Measurements from ENCODE around the gene MYO19.

DNA sequence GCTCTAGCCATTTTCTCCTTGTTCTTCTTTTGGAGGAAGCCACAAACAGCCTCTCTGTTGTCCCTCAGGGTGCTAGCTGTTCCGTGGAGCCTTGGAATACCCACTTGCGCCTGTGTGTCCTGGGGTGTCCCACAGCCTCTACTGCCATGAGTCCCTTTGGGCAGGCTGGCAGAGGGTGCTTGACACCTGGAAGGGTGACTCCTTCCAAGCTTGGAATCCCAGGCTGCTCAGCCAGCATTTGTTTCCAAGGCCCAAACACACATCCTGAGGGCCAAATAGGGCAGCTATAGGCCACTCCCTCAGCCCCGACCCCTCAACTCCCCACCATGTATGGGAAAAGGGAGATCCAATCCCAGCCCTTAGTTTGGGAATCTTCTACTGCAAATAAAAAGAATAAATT is 33.3 kb downstream of the MYO19 start:
- TF ChIP-seq, protein P1, sequence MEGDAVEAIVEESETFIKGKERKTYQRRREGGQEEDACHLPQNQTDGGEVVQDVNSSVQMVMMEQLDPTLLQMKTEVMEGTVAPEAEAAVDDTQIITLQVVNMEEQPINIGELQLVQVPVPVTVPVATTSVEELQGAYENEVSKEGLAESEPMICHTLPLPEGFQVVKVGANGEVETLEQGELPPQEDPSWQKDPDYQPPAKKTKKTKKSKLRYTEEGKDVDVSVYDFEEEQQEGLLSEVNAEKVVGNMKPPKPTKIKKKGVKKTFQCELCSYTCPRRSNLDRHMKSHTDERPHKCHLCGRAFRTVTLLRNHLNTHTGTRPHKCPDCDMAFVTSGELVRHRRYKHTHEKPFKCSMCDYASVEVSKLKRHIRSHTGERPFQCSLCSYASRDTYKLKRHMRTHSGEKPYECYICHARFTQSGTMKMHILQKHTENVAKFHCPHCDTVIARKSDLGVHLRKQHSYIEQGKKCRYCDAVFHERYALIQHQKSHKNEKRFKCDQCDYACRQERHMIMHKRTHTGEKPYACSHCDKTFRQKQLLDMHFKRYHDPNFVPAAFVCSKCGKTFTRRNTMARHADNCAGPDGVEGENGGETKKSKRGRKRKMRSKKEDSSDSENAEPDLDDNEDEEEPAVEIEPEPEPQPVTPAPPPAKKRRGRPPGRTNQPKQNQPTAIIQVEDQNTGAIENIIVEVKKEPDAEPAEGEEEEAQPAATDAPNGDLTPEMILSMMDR (IDR thresholded peaks at IDR 0.05): no peak
- TF ChIP-seq POLR2A (IDR thresholded peaks at IDR 0.05): no peak

Measured in ovary (tissue), 3 donors.